PC-9 (cell line): ENCODE results near the gene THOC2. TPM values are rescaled to one million over a fixed set of nuclear protein-coding genes. Genes with fewer than 3 reads are reported as not detected.

Experiments used
- BruUV-seq: library from RNA; stranded (reverse); fragments of 400-500 nt; replicated peaks from 2 replicates; lab custom pipeline; 2021; lab: Mats Ljungman, UMichigan
- CTCF ChIA-PET: fragments of 300-600 bp; sonication (Branson Sonifier 250); formaldehyde crosslinking; loops from one replicate; lab custom pipeline; 2022; ENCODE audit warnings: antibody characterized with exemption; lab: Charles Lee
- POLR2A ChIA-PET: fragments of 300-600 bp; sonication (Branson Sonifier 250); formaldehyde crosslinking; loops from one replicate; lab custom pipeline; 2022; ENCODE audit warnings: antibody characterized with exemption; ENCODE audit not compliant: unreplicated experiment; lab: Charles Lee
- DNase-seq, 2 experiments: peaks; one replicate each; pipeline versions ENCODE4 v3.0.0 to v3.0.0-alpha.2; 2015 to 2022; ENCODE audit warnings: mixed read lengths in 1 of 2
- H2AFZ ChIP-seq: fragments of 200-600 bp; sonication (generic); 2 replicates; pipeline ENCODE4 v1.8.1; 2017; ENCODE audit warnings: antibody characterized with exemption
- H3F3A ChIP-seq: fragments of 200-600 bp; sonication (generic); 2 replicates; pipeline ENCODE4 v1.8.1; 2017; ENCODE audit warnings: antibody characterized with exemption, mild to moderate bottlenecking, low read depth; ENCODE audit not compliant: insufficient read depth
- H3K27ac ChIP-seq: fragments of 200-600 bp; sonication (generic); 2 replicates; pipeline ENCODE4 v1.6.1; 2016; ENCODE audit warnings: mixed run types
- H3K27me3 ChIP-seq: fragments of 200-600 bp; sonication (generic); 2 replicates; pipeline ENCODE4 v1.6.1; 2016; ENCODE audit warnings: low read depth, mixed run types; ENCODE audit not compliant: insufficient read depth
- H3K36me3 ChIP-seq: fragments of 200-600 bp; sonication (generic); 2 replicates; pipeline ENCODE4 v1.6.1; 2016; ENCODE audit warnings: low read depth, mixed run types
- H3K4me1 ChIP-seq: fragments of 200-600 bp; sonication (generic); replicated peaks from 2 replicates; pipeline ENCODE4 v1.6.1; 2016; ENCODE audit warnings: mixed run types; ENCODE audit not compliant: insufficient read depth
- H3K4me2 ChIP-seq: fragments of 200-600 bp; sonication (generic); 2 replicates; pipeline ENCODE4 v1.6.1; 2017; ENCODE audit warnings: mixed run types
- H3K4me3 ChIP-seq: fragments of 200-600 bp; sonication (generic); 2 replicates; pipeline ENCODE4 v1.6.1; 2016; ENCODE audit warnings: mixed run types
- H3K79me2 ChIP-seq: fragments of 200-600 bp; sonication (generic); 2 replicates; pipeline ENCODE4 v1.6.1; 2017; ENCODE audit warnings: low read depth, mixed run types
- H3K9me2 ChIP-seq: fragments of 200-600 bp; sonication (generic); 2 replicates; pipeline ENCODE4 v1.8.1; 2017; ENCODE audit warnings: mild to moderate bottlenecking; ENCODE audit not compliant: insufficient read depth
- H3K9me3 ChIP-seq: fragments of 200-600 bp; sonication (generic); 2 replicates; pipeline ENCODE4 v1.8.1; 2016; ENCODE audit warnings: low read depth; ENCODE audit not compliant: insufficient read depth
- H4K20me1 ChIP-seq: fragments of 200-600 bp; sonication (generic); 2 replicates; pipeline ENCODE4 v1.8.1; 2017; ENCODE audit not compliant: insufficient read depth
- CTCF ChIP-seq: fragments of 200-600 bp; sonication (generic); conservative IDR thresholded peaks from 2 replicates; pipeline ENCODE4 v1.6.1; 2017; ENCODE audit warnings: mixed run types, antibody characterized with exemption, mild to moderate bottlenecking, moderate library complexity
- EZH2 ChIP-seq: fragments of 200-600 bp; sonication (generic); IDR thresholded peaks from 2 replicates; pipeline ENCODE4 v1.8.0; 2017; ENCODE audit warnings: antibody characterized with exemption, low read depth
- intact Hi-C: fragments of 100-400 bp; cut with micrococcal nuclease; formaldehyde crosslinking; loops from one replicate; pipeline ENCODE4 v1.10.0; 2022; ENCODE audit not compliant: unreplicated experiment
- total RNA-seq: library from RNA; stranded (reverse); gene quantifications from 2 replicates; pipeline ENCODE4 v1.2.3, GENCODE V29; 2021

Gene THOC2
- total RNA-seq, 1 experiment from 2014 or later, result 158 TPM

GRCh38 chrX:123740006-123740405 lies 7.2 kb upstream of the THOC2 start:
- DNase-seq, result no peak
- no peaks in the 10 kb centered on the region for H4K20me1 ChIP-seq
- no peaks in the 10 kb centered on the region for H3K9me2 ChIP-seq
- no TSS peak for BruUV-seq
- CTCF ChIA-PET, result no interaction called here
- H3K27me3 ChIP-seq, result no peaks in the 10 kb centered on the region
- no peaks in the 10 kb centered on the region for H3K36me3 ChIP-seq
- H3K9me3 ChIP-seq, result no peaks in the 10 kb centered on the region
- TF ChIP-seq CTCF, result no peak; the same call in 1 of the 2 replicates
- no peak for TF ChIP-seq EZH2
- no peak overlapping the region for H3K27ac ChIP-seq
- intact Hi-C loops, result no loop called here
- H3K4me2 ChIP-seq, result no peak overlapping the region
- H2AFZ ChIP-seq, result no peak overlapping the region
- POLR2A ChIA-PET, result no interaction called here
- no peaks in the 10 kb centered on the region for H3K4me1 ChIP-seq
- no peaks in the 10 kb centered on the region for H3K79me2 ChIP-seq
- no peak overlapping the region for H3K4me3 ChIP-seq
- 0 out of 2 replicates have a peak, but pooled peaks cover 7% of the 10 kb centered on the region for H3F3A ChIP-seq

- Histone ChIP-seq H4K20me1 (no peaks in the 10 kb centered on the region), H3K9me3 (no peaks in the 10 kb centered on the region), H3K27ac (no peak overlapping the region), H3K4me1 (no peaks in the 10 kb centered on the region), H3K9me2 (no peaks in the 10 kb centered on the region), H3F3A (0 out of 2 replicates have a peak, but pooled peaks cover 7% of the 10 kb centered on the region), H3K79me2 (no peaks in the 10 kb centered on the region), H3K4me2 (no peak overlapping the region), H3K4me3 (no peak overlapping the region), H3K27me3 (no peaks in the 10 kb centered on the region), H3K36me3 (no peaks in the 10 kb centered on the region), H2AFZ (no peak overlapping the region)
- ChIA-PET CTCF (no interaction called here), POLR2A (no interaction called here)
- intact Hi-C loops, result no loop called here
- BruUV-seq, result no TSS peak
- no peak for TF ChIP-seq EZH2
- TF ChIP-seq CTCF, result no peak
- DNase-seq, result no peak
Measured at GRCh38 chrX:123739474-123739873, 6.6 kb upstream of the THOC2 start.

GRCh38 chrX:123738378-123738940 lies 5.6 kb upstream of the THOC2 start:
- H3K4me1 ChIP-seq, result no peaks in the 10 kb centered on the region
- H3K4me3 ChIP-seq, result no peak overlapping the region
- POLR2A ChIA-PET, result no interaction called here
- 0 out of 2 replicates have a peak, but pooled peaks cover 7% of the 10 kb centered on the region for H3F3A ChIP-seq
- no peaks in the 10 kb centered on the region for H3K27me3 ChIP-seq
- DNase-seq, result no peak
- no peaks in the 10 kb centered on the region for H3K9me2 ChIP-seq
- H2AFZ ChIP-seq, result 0 out of 2 replicates have a peak overlapping the region, but pooled peaks have one; percentile 27
- no peaks in the 10 kb centered on the region for H3K9me3 ChIP-seq
- no peaks in the 10 kb centered on the region for H4K20me1 ChIP-seq
- no peak overlapping the region for H3K27ac ChIP-seq
- intact Hi-C loops, result no loop called here
- TF ChIP-seq EZH2, result no peak
- TF ChIP-seq CTCF, result no peak
- H3K79me2 ChIP-seq, result peaks cover under 1% of the 10 kb centered on the region; the same call in 1 of the 2 replicates
- CTCF ChIA-PET, result no interaction called here
- BruUV-seq, result no TSS peak
- H3K4me2 ChIP-seq, result no peak overlapping the region
- no peaks in the 10 kb centered on the region for H3K36me3 ChIP-seq
